Stimulated activated naive CD8-positive, alpha-beta T cell treated with anti-CD3 and anti-CD28 coated beads, Interleukin-15, Interleukin-2, amounts not matched to agents 100 U/mL and 50 U/mL, for 24 hours (primary cell): ENCODE measurements around the gene MZT1.
"Not testable (repeated sequence)": the region's sequence is repeated elsewhere in the genome, so short reads cannot be mapped to it uniquely, and the experiment has no call there.

Experiments
- ATAC-seq: fragments of 150-1000 bp; cut with Tn5 transposase; one replicate; pipeline ENCODE4 v1.10.0; 2021
- DNase-seq: peaks from one replicate; pipeline ENCODE4 v3.0.0; 2021

Gene MZT1

GRCh38 chr13:72727417-72728289, at the start of gene MZT1, which contains the start of gene BORA:
Gene MZT1, minus strand, starts transcription at chr13:72727629. Its CDS starts 27 bp downstream, at chr13:72727602.
Gene BORA, plus strand, starts transcription at chr13:72727923. Its CDS starts 1,018 bp downstream, at chr13:72728941.
- peak; percentile 92 for DNase-seq

GRCh38 chr13:72774019-72774418, 46.6 kb upstream of the MZT1 start:
- ATAC-seq, result no peak
- no peak for DNase-seq

More at GRCh38 chr13:72727417-72728289, at the start of gene MZT1, which contains the start of gene BORA:
- ATAC-seq, result peak; percentile 96

GRCh38 chr13:72763411-72763810, 36.0 kb upstream of the MZT1 start:
- DNase-seq (no peak), ATAC-seq (no peak)

- ATAC-seq, result no peak
- no peak for DNase-seq
These were observed 32.8 kb upstream of the MZT1 start for GRCh38 chr13:72760189-72760588.

- DNase-seq (no peak), ATAC-seq (no peak)
These were observed 30.5 kb upstream of the MZT1 start for GRCh38 chr13:72757792-72758535.

GRCh38 chr13:72754111-72754510, 26.7 kb upstream of the MZT1 start:
- no peak for ATAC-seq
- DNase-seq, result no peak

GRCh38 chr13:72751220-72751619, 23.8 kb upstream of the MZT1 start:
- ATAC-seq (no peak), DNase-seq (no peak)

- peak; percentile 55 for ATAC-seq
These were observed 17.8 kb upstream of the MZT1 start for GRCh38 chr13:72745260-72745659.

GRCh38 chr13:72740015-72740414, 12.6 kb upstream of the MZT1 start:
- no peak for DNase-seq
- ATAC-seq, result no peak

More at GRCh38 chr13:72745260-72745659, 17.8 kb upstream of the MZT1 start:
- DNase-seq, result no peak

- no peak for DNase-seq
- ATAC-seq, result no peak
These were observed 9.6 kb upstream of the MZT1 start for GRCh38 chr13:72737033-72737432.

- no peak for ATAC-seq
- DNase-seq, result no peak
These were observed 819 bp upstream of the MZT1 start for GRCh38 chr13:72728290-72728605.

GRCh38 chr13:72726726-72727416, 558 bp downstream of the MZT1 start:
- peak; percentile 60 for DNase-seq
- peak; percentile 20 for ATAC-seq

GRCh38 chr13:72726185-72726584, 1.2 kb downstream of the MZT1 start:
- DNase-seq, ATAC-seq: not testable (repeated sequence)

GRCh38 chr13:72716776-72717175, 10.7 kb downstream of the MZT1 start:
- ATAC-seq, result no peak
- no peak for DNase-seq

GRCh38 chr13:72700509-72700908, 26.9 kb downstream of the MZT1 start:
- ATAC-seq (no peak), DNase-seq (no peak)

GRCh38 chr13:72698164-72698563, 29.3 kb downstream of the MZT1 start:
- ATAC-seq, result no peak
- no peak for DNase-seq

- ATAC-seq (no peak), DNase-seq (no peak)
These were observed 30.9 kb downstream of the MZT1 start for GRCh38 chr13:72696579-72696978.

GRCh38 chr13:72694314-72694713, 33.1 kb downstream of the MZT1 start:
- DNase-seq, result no peak
- no peak for ATAC-seq

GRCh38 chr13:72693832-72694231, 33.6 kb downstream of the MZT1 start:
- DNase-seq (no peak), ATAC-seq (no peak)

GRCh38 chr13:72692884-72693514, 34.4 kb downstream of the MZT1 start:
- ATAC-seq, result no peak
- no peak for DNase-seq

- no peak for ATAC-seq
- DNase-seq, result no peak
These were observed 38.2 kb downstream of the MZT1 start for GRCh38 chr13:72689181-72689696.

- ATAC-seq, result no peak
These were observed 40.7 kb downstream of the MZT1 start for GRCh38 chr13:72686766-72687165.

More at GRCh38 chr13:72686766-72687165, 40.7 kb downstream of the MZT1 start:
- no peak for DNase-seq
